Measurements from ENCODE around the gene CFAP47.

- TF ChIP-seq CTCF (IDR thresholded peaks at IDR 0.05), result no peak
- TF ChIP-seq POLR2A (IDR thresholded peaks at IDR 0.05), result no peak
Measured at GRCh38 chrX:36401774-36402173, 482.2 kb downstream of the CFAP47 start.
